Measurements from ENCODE around the gene FOXP1. TPM values are rescaled to one million over a fixed set of nuclear protein-coding genes. Genes with fewer than 3 reads are reported as not detected.

FOXP1 gene
- total and polyA plus RNA-seq, 9 of the 15 experiments (the other 6 are each of a cell fraction or from before 2014, with no cell fraction given), result 7.7 to 34.5 (median 13.7) TPM

DNA sequence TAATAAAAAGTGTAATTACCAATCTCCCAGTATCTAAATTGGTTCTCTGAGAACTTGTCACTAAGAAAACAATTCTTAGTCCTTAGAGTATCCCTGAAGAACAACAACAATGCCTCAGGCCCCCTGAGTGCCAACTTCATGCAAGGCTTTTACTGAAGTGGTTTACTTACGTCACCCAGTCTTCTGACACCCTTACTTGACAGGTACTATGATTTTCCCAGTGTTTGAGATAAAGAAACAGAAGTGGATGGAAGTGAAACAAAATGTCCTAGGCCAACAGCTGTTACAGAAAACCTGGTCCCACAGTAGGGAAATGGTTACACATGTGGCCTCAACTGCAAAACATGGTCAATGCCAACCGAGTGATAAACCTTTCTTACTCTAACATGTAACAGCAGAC lies 331.1 kb downstream of the FOXP1 start:
- Histone ChIP-seq H3K27me3 (ENCODE audit: control insufficient read depth in 2 of 2, insufficient read depth in 2 of 2, low read length in 2 of 2) (no peaks in the 10 kb centered on the region), H3K9me1 (ENCODE audit: control insufficient read depth, insufficient read depth, low read length) (no peaks in the 10 kb centered on the region), H3K36me3 (ENCODE audit: control insufficient read depth, insufficient read depth, low read length) (no peaks in the 10 kb centered on the region), H3K4me1 (replicated peaks in 1 of 2; ENCODE audit: control insufficient read depth in 2 of 2, insufficient read depth in 2 of 2, low read length in 2 of 2) (peaks cover 0 to 5% of the 10 kb centered on the region in 2 experiments; a peak in 3 of 5 replicates), H3K4me2 (ENCODE audit: insufficient read depth, low read length) (no peak overlapping the region), H3K9me3 (replicated peaks; ENCODE audit: control insufficient read depth, insufficient read depth, low read depth, low read length) (no peaks in the 10 kb centered on the region), H3K9ac (ENCODE audit: insufficient read depth in 1 of 2, low read depth in 2 of 2, low read length in 2 of 2) (no peak overlapping the region), H2AFZ (ENCODE audit: low read depth, low read length) (no peak overlapping the region), H3K27ac (ENCODE audit: extremely low read depth, low read depth, low read length) (no peak overlapping the region), H4K20me1 (replicated peaks; ENCODE audit: control insufficient read depth, insufficient read depth, low read length) (no peaks in the 10 kb centered on the region), H3K4me3 (no peak overlapping the region), H3K79me2 (ENCODE audit: control insufficient read depth, insufficient read depth, low read length) (no peaks in the 10 kb centered on the region)
- no peak for DNase-seq (ENCODE audit: extremely low read depth in 1 of 4, low spot score in 3 of 4)
- BruUV-seq (replicated peaks), result no TSS peak
- ChIA-PET POLR2A (interaction anchor here (0.6 kb wide), 1 partner anchor 13 kb away, joined by 3 read pairs; no protein-coding TSS in a partner anchor), CTCF (ENCODE audit: low intra/inter-chr PET ratio) (no interaction called here)
- no peak for ATAC-seq
- no peak for TF ChIP-seq ZNF311 (CRISPR knock-in tag; IDR thresholded peaks at IDR 0.05)
- TF ChIP-seq RBM34 (IDR thresholded peaks at IDR 0.05; ENCODE audit: borderline replicate concordance, insufficient read depth, low read length), result no peak
- FAIRE-seq, result no peak
- intact Hi-C loops (cut with micrococcal nuclease) (no loop called here), in situ Hi-C loops (cut with MboI) (no loop called here)
- 80% methylated on average over 2 of the region's 2 CpGs for WGBS (ENCODE audit: insufficient coverage, low coverage, missing lambda C conversion rate)

DNA sequence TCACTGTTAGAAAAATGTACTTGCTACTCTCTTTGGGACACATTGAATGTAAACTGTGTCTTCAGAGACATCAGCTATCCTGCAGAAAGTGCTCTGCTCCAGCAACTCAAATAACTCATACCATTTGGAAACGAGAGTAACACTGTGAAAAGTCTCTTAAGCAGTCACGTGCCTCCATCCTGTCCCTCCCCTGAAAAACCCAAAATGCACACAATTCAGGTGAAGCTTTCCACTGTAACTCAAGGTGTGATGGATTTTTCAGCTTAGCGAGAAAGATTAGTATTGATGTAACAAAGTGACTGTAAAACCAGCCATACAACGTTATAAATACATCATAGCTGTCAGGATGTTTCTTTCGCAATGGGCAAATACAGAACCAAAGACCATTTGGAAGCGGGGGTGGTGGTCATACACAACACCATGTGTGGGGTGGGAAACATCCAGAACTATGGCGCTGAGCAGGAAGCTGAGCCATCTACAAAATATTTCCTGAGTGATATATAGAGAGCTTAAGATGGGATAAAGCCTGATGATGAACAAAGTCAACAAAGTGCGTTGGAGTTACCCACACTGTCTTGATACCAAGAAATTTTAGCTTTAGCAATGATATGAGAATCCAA lies 332.3 kb downstream of the FOXP1 start:
- no peak for TF ChIP-seq DNMT1 (IDR thresholded peaks at IDR 0.05)
- TF ChIP-seq, protein P1, sequence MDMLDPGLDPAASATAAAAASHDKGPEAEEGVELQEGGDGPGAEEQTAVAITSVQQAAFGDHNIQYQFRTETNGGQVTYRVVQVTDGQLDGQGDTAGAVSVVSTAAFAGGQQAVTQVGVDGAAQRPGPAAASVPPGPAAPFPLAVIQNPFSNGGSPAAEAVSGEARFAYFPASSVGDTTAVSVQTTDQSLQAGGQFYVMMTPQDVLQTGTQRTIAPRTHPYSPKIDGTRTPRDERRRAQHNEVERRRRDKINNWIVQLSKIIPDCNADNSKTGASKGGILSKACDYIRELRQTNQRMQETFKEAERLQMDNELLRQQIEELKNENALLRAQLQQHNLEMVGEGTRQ (CRISPR knock-in tag; IDR thresholded peaks at IDR 0.05), result 0 out of 2 replicates have a peak, but pooled peaks have one; percentile 23
- TF ChIP-seq MEIS2 (IDR thresholded peaks at IDR 0.05; ENCODE audit: partially characterized antibody), result peak; percentile 52
- peak; percentile 64 for TF ChIP-seq CEBPB (tag; IDR thresholded peaks at IDR 0.05)
- no peak for TF ChIP-seq TARDBP (IDR thresholded peaks at IDR 0.05)
- intact Hi-C loops (cut with micrococcal nuclease), result no loop called here
- ChIA-PET CTCF (ENCODE audit: low intra/inter-chr PET ratio) (no interaction called here), POLR2A (interaction anchor here (1.2 to 1.3 kb wide), 2 partner anchors 9 to 13 kb away, joined by 3 read pairs; no protein-coding TSS in a partner anchor)
- Histone ChIP-seq H2AFZ (ENCODE audit: low read depth, low read length) (no peak overlapping the region), H3K9me1 (ENCODE audit: control insufficient read depth, insufficient read depth, low read length) (no peaks in the 10 kb centered on the region), H3K36me3 (ENCODE audit: control insufficient read depth, insufficient read depth, low read length) (no peaks in the 10 kb centered on the region), H3K4me2 (ENCODE audit: insufficient read depth, low read length) (no peak overlapping the region), H3K27me3 (ENCODE audit: control insufficient read depth in 2 of 2, insufficient read depth in 2 of 2, low read length in 2 of 2) (no peaks in the 10 kb centered on the region), H3K79me2 (ENCODE audit: control insufficient read depth, insufficient read depth, low read length) (no peaks in the 10 kb centered on the region), H3K9me3 (replicated peaks; ENCODE audit: control insufficient read depth, insufficient read depth, low read depth, low read length) (no peaks in the 10 kb centered on the region), H3K9ac (ENCODE audit: insufficient read depth in 1 of 2, low read depth in 2 of 2, low read length in 2 of 2) (no peak overlapping the region), H3K4me1 (replicated peaks in 1 of 2; ENCODE audit: control insufficient read depth in 2 of 2, insufficient read depth in 2 of 2, low read length in 2 of 2) (peaks cover 3 to 9% of the 10 kb centered on the region in 2 experiments; a peak in 3 of 5 replicates), H3K4me3 (no peak overlapping the region), H3K27ac (ENCODE audit: extremely low read depth, low read depth, low read length) (no peak overlapping the region), H4K20me1 (replicated peaks; ENCODE audit: control insufficient read depth, insufficient read depth, low read length) (no peaks in the 10 kb centered on the region)
- DNase-seq (ENCODE audit: extremely low read depth in 1 of 4, low spot score in 3 of 4) (no peak), ATAC-seq (no peak), FAIRE-seq (peak; percentile 48)
- WGBS (ENCODE audit: insufficient coverage, low coverage, missing lambda C conversion rate), result 30% methylated on average over 8 of the region's 8 CpGs
- in situ Hi-C loops (cut with MboI), result no loop called here
- BruUV-seq (replicated peaks), result no TSS peak
